Measurements from ENCODE around the gene NSD2.

Gene NSD2

GRCh38 chr4:1986578-1987210 is 115.5 kb downstream of the NSD2 start:
- Histone ChIP-seq H4K8ac (ENCODE audit: low read length) (peak overlapping the region; percentile 24), H3K4me1 (ENCODE audit: control insufficient read depth, insufficient read depth, low read depth, low read length) (peaks cover 1% of the 10 kb centered on the region), H3K9ac (ENCODE audit: low read length) (no peak overlapping the region), H2BK12ac (ENCODE audit: low read length in 2 of 2) (no peak overlapping the region), H3K4me2 (ENCODE audit: low read length, poor library complexity, severe bottlenecking) (no peak overlapping the region), H2BK5ac (ENCODE audit: low read depth, low read length, poor library complexity, severe bottlenecking) (no peak overlapping the region), H4K91ac (ENCODE audit: low read length) (no peak overlapping the region), H3K14ac (ENCODE audit: low read length in 2 of 2) (no peak overlapping the region), H3K4ac (ENCODE audit: low read depth in 1 of 2, low read length in 2 of 2) (no peak overlapping the region), H3K9me3 (ENCODE audit: control insufficient read depth, low read length) (no peaks in the 10 kb centered on the region), H2BK120ac (ENCODE audit: low read depth, low read length) (no peak overlapping the region), H3K27ac (ENCODE audit: low read length, poor library complexity, severe bottlenecking) (no peak overlapping the region), H2AK5ac (ENCODE audit: low read length, severe bottlenecking) (no peak overlapping the region), H3K36me3 (ENCODE audit: control insufficient read depth in 1 of 2, insufficient read depth in 2 of 2, low read depth in 1 of 2, low read length in 2 of 2) (peaks cover 78 to 92% of the 10 kb centered on the region in 2 experiments), H2AFZ (ENCODE audit: low read depth, low read length) (no peak overlapping the region), H3K23ac (ENCODE audit: low read length in 2 of 2) (no peak overlapping the region), H3K4me3 (ENCODE audit: insufficient read depth in 1 of 2, low read depth in 1 of 2, low read length in 2 of 2) (no peak overlapping the region), H3K18ac (ENCODE audit: low read depth in 1 of 2, low read length in 2 of 2) (no peak overlapping the region), H2BK15ac (ENCODE audit: low read depth, poor library complexity, severe bottlenecking) (no peak overlapping the region), H3K79me1 (replicated peaks; ENCODE audit: low read length, poor library complexity, severe bottlenecking) (peaks cover 68% of the 10 kb centered on the region), H3K27me3 (ENCODE audit: control insufficient read depth in 1 of 2, insufficient read depth in 1 of 2, low read length in 2 of 2) (no peaks in the 10 kb centered on the region)
- no peak for DNase-seq
- 92% methylated on average over 22 of the region's 22 CpGs for WGBS

- Histone ChIP-seq H2AK5ac (ENCODE audit: low read length, severe bottlenecking) (no peak overlapping the region), H3K18ac (ENCODE audit: low read depth in 1 of 2, low read length in 2 of 2) (no peak overlapping the region), H2BK15ac (ENCODE audit: low read depth, poor library complexity, severe bottlenecking) (no peak overlapping the region), H3K14ac (ENCODE audit: low read length in 2 of 2) (no peak overlapping the region), H3K9me3 (ENCODE audit: control insufficient read depth, low read length) (no peaks in the 10 kb centered on the region), H3K23ac (ENCODE audit: low read length in 2 of 2) (no peak overlapping the region), H4K8ac (ENCODE audit: low read length) (no peak overlapping the region), H3K9ac (ENCODE audit: low read length) (no peak overlapping the region), H4K91ac (ENCODE audit: low read length) (no peak overlapping the region), H3K27ac (ENCODE audit: low read length, poor library complexity, severe bottlenecking) (no peak overlapping the region), H3K27me3 (ENCODE audit: control insufficient read depth in 1 of 2, insufficient read depth in 1 of 2, low read length in 2 of 2) (no peaks in the 10 kb centered on the region), H2BK120ac (ENCODE audit: low read depth, low read length) (no peak overlapping the region), H3K36me3 (ENCODE audit: control insufficient read depth in 1 of 2, insufficient read depth in 2 of 2, low read depth in 1 of 2, low read length in 2 of 2) (peaks cover 73 to 93% of the 10 kb centered on the region in 2 experiments), H3K4ac (ENCODE audit: low read depth in 1 of 2, low read length in 2 of 2) (no peak overlapping the region), H2BK12ac (ENCODE audit: low read length in 2 of 2) (no peak overlapping the region), H3K4me2 (ENCODE audit: low read length, poor library complexity, severe bottlenecking) (no peak overlapping the region), H3K4me1 (ENCODE audit: control insufficient read depth, insufficient read depth, low read depth, low read length) (peaks cover 3% of the 10 kb centered on the region), H2BK5ac (ENCODE audit: low read depth, low read length, poor library complexity, severe bottlenecking) (no peak overlapping the region), H2AFZ (ENCODE audit: low read depth, low read length) (no peak overlapping the region), H3K79me1 (replicated peaks; ENCODE audit: low read length, poor library complexity, severe bottlenecking) (peaks cover 73% of the 10 kb centered on the region), H3K4me3 (ENCODE audit: insufficient read depth in 1 of 2, low read depth in 1 of 2, low read length in 2 of 2) (no peak overlapping the region)
- 98% methylated on average over 19 of the region's 19 CpGs for WGBS
- no peak for DNase-seq
Measured at GRCh38 chr4:1987296-1987695, 116.1 kb downstream of the NSD2 start.

DNA sequence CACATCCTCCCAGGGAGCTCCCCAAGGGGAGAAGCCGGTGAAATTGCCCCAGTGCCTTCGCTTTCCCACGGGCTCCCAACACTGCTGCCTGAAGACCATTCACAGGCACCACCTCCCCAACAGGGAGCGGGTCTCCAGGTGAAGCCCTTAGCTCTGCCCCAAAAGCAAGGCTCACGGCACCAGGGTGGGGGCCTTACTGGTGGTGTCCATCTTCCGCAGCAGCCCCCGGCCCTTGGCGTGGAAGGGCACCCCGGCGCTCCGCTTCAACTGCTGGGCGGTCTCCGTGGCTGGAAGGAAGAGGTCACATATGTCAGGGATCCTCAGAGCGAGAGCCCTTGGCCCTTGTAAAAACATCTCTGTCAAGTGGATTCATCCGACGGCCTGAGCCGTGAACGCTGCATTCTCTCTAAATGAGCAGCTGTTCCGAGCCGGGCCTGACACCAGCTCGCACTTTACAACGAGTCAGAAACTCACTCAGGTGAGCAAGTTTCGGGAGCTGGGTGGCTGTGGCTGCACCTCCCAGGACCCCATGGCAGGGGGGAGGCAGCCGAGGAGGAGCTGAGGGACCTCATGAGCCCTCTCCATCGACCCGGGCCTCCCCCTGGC is 116.6 kb downstream of the NSD2 start:
- no peak overlapping the region for H2BK5ac ChIP-seq (ENCODE audit: low read depth, low read length, poor library complexity, severe bottlenecking)
- H3K79me1 ChIP-seq (replicated peaks; ENCODE audit: low read length, poor library complexity, severe bottlenecking), result peaks cover 73% of the 10 kb centered on the region
- no peak overlapping the region for H2AK5ac ChIP-seq (ENCODE audit: low read length, severe bottlenecking)
- H2BK12ac ChIP-seq (ENCODE audit: low read length in 2 of 2), result no peak overlapping the region
- no peak overlapping the region for H4K91ac ChIP-seq (ENCODE audit: low read length)
- H3K18ac ChIP-seq (ENCODE audit: low read depth in 1 of 2, low read length in 2 of 2), result no peak overlapping the region
- no peak overlapping the region for H3K23ac ChIP-seq (ENCODE audit: low read length in 2 of 2)
- H3K9me3 ChIP-seq (ENCODE audit: control insufficient read depth, low read length), result no peaks in the 10 kb centered on the region
- WGBS, result 92% methylated on average over 26 of the region's 26 CpGs
- H2AFZ ChIP-seq (ENCODE audit: low read depth, low read length), result no peak overlapping the region
- H3K4me1 ChIP-seq (ENCODE audit: control insufficient read depth, insufficient read depth, low read depth, low read length), result peaks cover 5% of the 10 kb centered on the region
- no peak overlapping the region for H3K14ac ChIP-seq (ENCODE audit: low read length in 2 of 2)
- H3K36me3 ChIP-seq (ENCODE audit: control insufficient read depth in 1 of 2, insufficient read depth in 2 of 2, low read depth in 1 of 2, low read length in 2 of 2), result peaks cover 68 to 93% of the 10 kb centered on the region in 2 experiments
- no peak overlapping the region for H3K4ac ChIP-seq (ENCODE audit: low read depth in 1 of 2, low read length in 2 of 2)
- no peak for DNase-seq
- H4K8ac ChIP-seq (ENCODE audit: low read length), result peak overlapping the region; percentile 5
- H3K9ac ChIP-seq (ENCODE audit: low read length), result no peak overlapping the region
- H3K27me3 ChIP-seq (ENCODE audit: control insufficient read depth in 1 of 2, insufficient read depth in 1 of 2, low read length in 2 of 2), result no peaks in the 10 kb centered on the region
- H2BK120ac ChIP-seq (ENCODE audit: low read depth, low read length), result no peak overlapping the region
- H3K4me3 ChIP-seq (ENCODE audit: insufficient read depth in 1 of 2, low read depth in 1 of 2, low read length in 2 of 2), result no peak overlapping the region
- H3K27ac ChIP-seq (ENCODE audit: low read length, poor library complexity, severe bottlenecking), result no peak overlapping the region
- no peak overlapping the region for H2BK15ac ChIP-seq (ENCODE audit: low read depth, poor library complexity, severe bottlenecking)
- H3K4me2 ChIP-seq (ENCODE audit: low read length, poor library complexity, severe bottlenecking), result no peak overlapping the region

DNA sequence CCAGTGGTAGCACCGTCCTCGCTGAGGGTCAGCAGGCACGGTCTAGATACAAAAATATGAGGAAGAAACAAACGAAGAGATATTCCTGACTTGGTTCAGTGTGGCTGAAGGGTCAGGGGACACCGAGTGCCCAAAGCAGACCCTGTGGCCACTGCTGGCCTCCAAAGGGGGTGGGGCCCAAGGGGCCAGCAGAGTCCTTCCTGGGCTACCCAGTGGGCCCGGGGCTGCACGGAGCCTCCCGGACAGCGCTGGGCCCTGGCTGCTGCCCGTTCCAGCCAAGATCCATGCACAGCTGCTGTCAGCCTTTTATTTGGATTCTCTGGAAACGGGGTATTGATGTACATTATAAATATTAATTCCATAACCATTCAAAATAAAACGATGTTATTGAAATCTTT is 117.1 kb downstream of the NSD2 start:
- no peak overlapping the region for H3K27ac ChIP-seq (ENCODE audit: low read length, poor library complexity, severe bottlenecking)
- WGBS, result 97% methylated on average over 6 of the region's 12 CpGs
- H2BK120ac ChIP-seq (ENCODE audit: low read depth, low read length), result no peak overlapping the region
- no peaks in the 10 kb centered on the region for H3K27me3 ChIP-seq (ENCODE audit: control insufficient read depth in 1 of 2, insufficient read depth in 1 of 2, low read length in 2 of 2)
- H2BK15ac ChIP-seq (ENCODE audit: low read depth, poor library complexity, severe bottlenecking), result no peak overlapping the region
- H3K4me3 ChIP-seq (ENCODE audit: insufficient read depth in 1 of 2, low read depth in 1 of 2, low read length in 2 of 2), result no peak overlapping the region
- DNase-seq, result no peak
- no peak overlapping the region for H3K4me2 ChIP-seq (ENCODE audit: low read length, poor library complexity, severe bottlenecking)
- no peak overlapping the region for H3K18ac ChIP-seq (ENCODE audit: low read depth in 1 of 2, low read length in 2 of 2)
- no peak overlapping the region for H2BK12ac ChIP-seq (ENCODE audit: low read length in 2 of 2)
- no peak overlapping the region for H3K14ac ChIP-seq (ENCODE audit: low read length in 2 of 2)
- no peak overlapping the region for H2AK5ac ChIP-seq (ENCODE audit: low read length, severe bottlenecking)
- no peak overlapping the region for H3K4ac ChIP-seq (ENCODE audit: low read depth in 1 of 2, low read length in 2 of 2)
- H2AFZ ChIP-seq (ENCODE audit: low read depth, low read length), result no peak overlapping the region
- peaks cover 5% of the 10 kb centered on the region for H3K4me1 ChIP-seq (ENCODE audit: control insufficient read depth, insufficient read depth, low read depth, low read length)
- H3K9ac ChIP-seq (ENCODE audit: low read length), result no peak overlapping the region
- H4K8ac ChIP-seq (ENCODE audit: low read length), result no peak overlapping the region
- no peaks in the 10 kb centered on the region for H3K9me3 ChIP-seq (ENCODE audit: control insufficient read depth, low read length)
- no peak overlapping the region for H2BK5ac ChIP-seq (ENCODE audit: low read depth, low read length, poor library complexity, severe bottlenecking)
- H3K23ac ChIP-seq (ENCODE audit: low read length in 2 of 2), result no peak overlapping the region
- no peak overlapping the region for H4K91ac ChIP-seq (ENCODE audit: low read length)
- H3K36me3 ChIP-seq (ENCODE audit: control insufficient read depth in 1 of 2, insufficient read depth in 2 of 2, low read depth in 1 of 2, low read length in 2 of 2), result peaks cover 63 to 93% of the 10 kb centered on the region in 2 experiments
- H3K79me1 ChIP-seq (replicated peaks; ENCODE audit: low read length, poor library complexity, severe bottlenecking), result peaks cover 75% of the 10 kb centered on the region
